A549 (cell line): Measurements from ENCODE around the gene DMGDH.

Experiments
- EP300 ChIP-seq, 2 experiments: fragments of >200 bp; sonication (Bioruptor Twin); formaldehyde crosslinking; IDR thresholded peaks; 2 replicates in 1 of 2; 3 replicates in 1 of 2; pipeline ENCODE4 v1.6.1; 2016 to 2017
- ESRRA ChIP-seq: fragments of 150-350 bp; IDR thresholded peaks from 2 replicates; pipeline ENCODE4 v1.6.1; 2014; ENCODE audit warnings: mild to moderate bottlenecking, low read length, borderline replicate concordance
- RARB ChIP-seq: fragments of 250-450 bp; sonication (Bioruptor Pico); IDR thresholded peaks from 2 replicates; pipeline ENCODE4 v1.8.0; 2021; ENCODE audit warnings: mild to moderate bottlenecking, moderate library complexity
- ZSCAN20 ChIP-seq: fragments of 250-450 bp; sonication (Bioruptor Pico); IDR thresholded peaks from 2 replicates; pipeline ENCODE4 v1.8.0; 2022; ENCODE audit warnings: mild to moderate bottlenecking, moderate library complexity
- TF ChIP-seq, protein P1 (sequence below): fragments of >200 bp; sonication (Bioruptor Twin); formaldehyde crosslinking; IDR thresholded peaks from 3 replicates; pipeline ENCODE4 v1.5.1; 2016
- TF ChIP-seq, protein P2 (sequence below): fragments of 150-350 bp; IDR thresholded peaks from 2 replicates; pipeline ENCODE4 v1.6.1; 2014; ENCODE audit warnings: low read depth, mild to moderate bottlenecking, low read length
- TF ChIP-seq, protein P3 (sequence below): IDR thresholded peaks from 2 replicates; pipeline ENCODE4 v1.6.1; 2012

DNA sequence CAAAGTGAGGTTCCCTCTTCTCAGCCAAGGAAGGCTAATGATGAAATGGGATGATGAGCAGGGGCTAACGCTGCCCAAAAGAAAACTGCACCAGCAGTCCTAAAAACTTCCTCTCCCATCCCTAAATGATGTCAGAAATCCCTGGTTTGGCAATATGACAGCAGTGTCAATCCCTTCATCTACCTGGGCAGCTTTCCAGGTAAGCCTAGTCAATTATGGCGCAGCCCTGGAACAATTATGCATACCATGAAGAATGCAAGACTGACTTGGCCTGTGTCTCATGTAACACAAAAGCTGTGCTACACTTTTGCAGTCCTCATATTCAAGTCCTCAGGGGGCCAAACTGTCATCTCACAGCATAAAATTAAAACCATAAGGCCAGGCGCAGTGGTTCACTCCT, 7.0 kb downstream of the DMGDH start:
- TF ChIP-seq, protein P1, sequence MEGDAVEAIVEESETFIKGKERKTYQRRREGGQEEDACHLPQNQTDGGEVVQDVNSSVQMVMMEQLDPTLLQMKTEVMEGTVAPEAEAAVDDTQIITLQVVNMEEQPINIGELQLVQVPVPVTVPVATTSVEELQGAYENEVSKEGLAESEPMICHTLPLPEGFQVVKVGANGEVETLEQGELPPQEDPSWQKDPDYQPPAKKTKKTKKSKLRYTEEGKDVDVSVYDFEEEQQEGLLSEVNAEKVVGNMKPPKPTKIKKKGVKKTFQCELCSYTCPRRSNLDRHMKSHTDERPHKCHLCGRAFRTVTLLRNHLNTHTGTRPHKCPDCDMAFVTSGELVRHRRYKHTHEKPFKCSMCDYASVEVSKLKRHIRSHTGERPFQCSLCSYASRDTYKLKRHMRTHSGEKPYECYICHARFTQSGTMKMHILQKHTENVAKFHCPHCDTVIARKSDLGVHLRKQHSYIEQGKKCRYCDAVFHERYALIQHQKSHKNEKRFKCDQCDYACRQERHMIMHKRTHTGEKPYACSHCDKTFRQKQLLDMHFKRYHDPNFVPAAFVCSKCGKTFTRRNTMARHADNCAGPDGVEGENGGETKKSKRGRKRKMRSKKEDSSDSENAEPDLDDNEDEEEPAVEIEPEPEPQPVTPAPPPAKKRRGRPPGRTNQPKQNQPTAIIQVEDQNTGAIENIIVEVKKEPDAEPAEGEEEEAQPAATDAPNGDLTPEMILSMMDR, result no peak
- TF ChIP-seq RARB (CRISPR knock-in tag) (no peak), ZSCAN20 (no peak), EP300 (IDR thresholded peaks at IDR 0.05) (no peak), ESRRA (no peak)
- TF ChIP-seq, protein P2, sequence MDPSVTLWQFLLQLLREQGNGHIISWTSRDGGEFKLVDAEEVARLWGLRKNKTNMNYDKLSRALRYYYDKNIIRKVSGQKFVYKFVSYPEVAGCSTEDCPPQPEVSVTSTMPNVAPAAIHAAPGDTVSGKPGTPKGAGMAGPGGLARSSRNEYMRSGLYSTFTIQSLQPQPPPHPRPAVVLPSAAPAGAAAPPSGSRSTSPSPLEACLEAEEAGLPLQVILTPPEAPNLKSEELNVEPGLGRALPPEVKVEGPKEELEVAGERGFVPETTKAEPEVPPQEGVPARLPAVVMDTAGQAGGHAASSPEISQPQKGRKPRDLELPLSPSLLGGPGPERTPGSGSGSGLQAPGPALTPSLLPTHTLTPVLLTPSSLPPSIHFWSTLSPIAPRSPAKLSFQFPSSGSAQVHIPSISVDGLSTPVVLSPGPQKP, result no peak
- TF ChIP-seq, protein P3, sequence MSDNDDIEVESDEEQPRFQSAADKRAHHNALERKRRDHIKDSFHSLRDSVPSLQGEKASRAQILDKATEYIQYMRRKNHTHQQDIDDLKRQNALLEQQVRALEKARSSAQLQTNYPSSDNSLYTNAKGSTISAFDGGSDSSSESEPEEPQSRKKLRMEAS, result no peak
